ENCODE data around the gene CTSW. TPM values are rescaled to one million over a fixed set of nuclear protein-coding genes. Genes with fewer than 3 reads are reported as not detected.

Gene CTSW
- total and polyA plus RNA-seq, 7 donors = 0.08 to 0.91 (median 0.36) TPM

GRCh38 chr11:65858681-65859087, 21.0 kb upstream of the CTSW start:
- Histone ChIP-seq H3K4me3 (peak overlapping the region; percentile 100), H3K36me3 (ENCODE audit: insufficient read depth in 1 of 2, low read depth in 1 of 2) (peaks cover 7 to 47% of the 10 kb centered on the region in 2 donors), H3K27ac (peak overlapping the region; percentile 99), H3K4me1 (peaks cover 21% of the 10 kb centered on the region), H3K9me3 (no peaks in the 10 kb centered on the region), H3K27me3 (ENCODE audit: insufficient read depth in 3 of 3, low read length in 2 of 3) (no peaks in the 10 kb centered on the region)
- intact Hi-C loops (cut with DNase I) = no loop called here
- 1% methylated on average over 10 of the region's 10 CpGs for WGBS, 3 donors
- no peak for DNase-seq
- TF ChIP-seq, protein P1, sequence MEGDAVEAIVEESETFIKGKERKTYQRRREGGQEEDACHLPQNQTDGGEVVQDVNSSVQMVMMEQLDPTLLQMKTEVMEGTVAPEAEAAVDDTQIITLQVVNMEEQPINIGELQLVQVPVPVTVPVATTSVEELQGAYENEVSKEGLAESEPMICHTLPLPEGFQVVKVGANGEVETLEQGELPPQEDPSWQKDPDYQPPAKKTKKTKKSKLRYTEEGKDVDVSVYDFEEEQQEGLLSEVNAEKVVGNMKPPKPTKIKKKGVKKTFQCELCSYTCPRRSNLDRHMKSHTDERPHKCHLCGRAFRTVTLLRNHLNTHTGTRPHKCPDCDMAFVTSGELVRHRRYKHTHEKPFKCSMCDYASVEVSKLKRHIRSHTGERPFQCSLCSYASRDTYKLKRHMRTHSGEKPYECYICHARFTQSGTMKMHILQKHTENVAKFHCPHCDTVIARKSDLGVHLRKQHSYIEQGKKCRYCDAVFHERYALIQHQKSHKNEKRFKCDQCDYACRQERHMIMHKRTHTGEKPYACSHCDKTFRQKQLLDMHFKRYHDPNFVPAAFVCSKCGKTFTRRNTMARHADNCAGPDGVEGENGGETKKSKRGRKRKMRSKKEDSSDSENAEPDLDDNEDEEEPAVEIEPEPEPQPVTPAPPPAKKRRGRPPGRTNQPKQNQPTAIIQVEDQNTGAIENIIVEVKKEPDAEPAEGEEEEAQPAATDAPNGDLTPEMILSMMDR (IDR thresholded peaks at IDR 0.05) = no peak
- ATAC-seq = no peak

DNA sequence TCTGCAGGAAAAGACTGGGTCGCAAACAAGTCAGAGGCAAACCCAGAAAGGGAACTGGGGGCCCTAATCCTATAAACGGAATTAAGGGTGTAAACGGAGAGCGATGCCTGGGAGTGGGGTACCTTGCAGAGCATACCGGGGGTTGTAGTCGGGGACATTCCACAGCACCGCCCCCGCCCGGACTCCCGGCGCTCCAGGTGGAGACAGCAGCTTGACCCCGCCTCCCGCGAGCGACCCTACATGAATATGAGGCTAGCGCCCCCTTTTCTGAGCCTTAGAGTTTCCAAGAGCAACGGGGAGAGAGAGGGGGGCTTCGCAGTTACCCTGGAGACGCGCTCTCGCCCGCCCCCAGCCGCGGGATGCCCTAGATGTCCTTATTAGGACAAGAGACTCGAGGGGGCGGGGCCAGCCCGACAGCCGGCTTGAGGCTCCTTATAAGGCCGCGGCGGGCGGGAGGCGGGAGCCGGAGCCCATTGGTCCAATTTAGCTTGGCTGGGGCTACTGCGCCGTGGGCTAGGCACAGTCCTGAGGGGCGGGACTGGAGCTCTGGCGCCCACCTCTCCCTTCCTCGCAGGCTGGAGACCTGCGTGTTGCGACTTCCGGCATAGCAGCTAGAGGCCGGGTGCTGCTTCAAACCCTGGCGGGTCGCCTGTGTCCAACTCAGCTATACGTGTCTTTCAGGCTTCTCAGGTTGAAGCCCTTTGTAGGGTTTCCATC, 20.4 kb upstream of the CTSW start:
- 0 to 1% (median 0%) methylated on average over 43 to 46 of the region's 46 CpGs for WGBS, 3 donors
- H3K27ac ChIP-seq = peak overlapping the region; percentile 99
- peak; percentile 99 for DNase-seq
- no peaks in the 10 kb centered on the region for H3K27me3 ChIP-seq (ENCODE audit: insufficient read depth in 3 of 3, low read length in 2 of 3)
- peaks cover 3 to 47% of the 10 kb centered on the region in 2 donors for H3K36me3 ChIP-seq (ENCODE audit: insufficient read depth in 1 of 2, low read depth in 1 of 2)
- peak overlapping the region; percentile 100 for H3K4me3 ChIP-seq
- H3K9me3 ChIP-seq = no peaks in the 10 kb centered on the region
- peak; percentile 75 to 81 (median 76) for ATAC-seq
- TF ChIP-seq, protein P1 (IDR thresholded peaks at IDR 0.05) = no peak
- peaks cover 21% of the 10 kb centered on the region for H3K4me1 ChIP-seq
- intact Hi-C loops (cut with DNase I) = no loop called here

GRCh38 chr11:65859812-65860277, 19.8 kb upstream of the CTSW start:
- 0 to 1% (median 1%) methylated on average over 14 to 16 of the region's 16 CpGs for WGBS, 3 donors
- TF ChIP-seq, protein P1 (IDR thresholded peaks at IDR 0.05) = no peak
- peaks cover 21% of the 10 kb centered on the region for H3K4me1 ChIP-seq
- peak in 1 of 2 donors; percentile 72 for DNase-seq
- H3K36me3 ChIP-seq (ENCODE audit: insufficient read depth in 1 of 2, low read depth in 1 of 2) = peaks cover 0 to 47% of the 10 kb centered on the region in 2 donors
- peak overlapping the region; percentile 99 for H3K27ac ChIP-seq
- intact Hi-C loops (cut with DNase I) = loop anchor here in 1 of 2 donors (2.0 kb wide), 1 partner anchor 27 kb away; no protein-coding TSS in a partner anchor
- ATAC-seq = peak in 2 of 4 donors; percentile 1 to 13
- H3K9me3 ChIP-seq = no peaks in the 10 kb centered on the region
- peak overlapping the region; percentile 100 for H3K4me3 ChIP-seq
- no peaks in the 10 kb centered on the region for H3K27me3 ChIP-seq (ENCODE audit: insufficient read depth in 3 of 3, low read length in 2 of 3)

- Histone ChIP-seq H3K9me3 (no peaks in the 10 kb centered on the region), H3K27me3 (ENCODE audit: insufficient read depth in 3 of 3, low read length in 2 of 3) (no peaks in the 10 kb centered on the region), H3K27ac (peak within 1 kb of the TSS; percentile 99), H3K4me3 (peak within 1 kb of the TSS; percentile 100), H3K36me3 (ENCODE audit: insufficient read depth in 1 of 2, low read depth in 1 of 2) (peaks cover 0 to 47% of the 10 kb centered on the region in 2 donors), H3K4me1 (peaks cover 21% of the 10 kb centered on the region)
- 0% methylated on average over 65 to 78 of the region's 78 CpGs for WGBS, 3 donors
- DNase-seq (peak; percentile 97 to 98), ATAC-seq (peak; percentile 68 to 82 (median 73))
- TF ChIP-seq, protein P1 (IDR thresholded peaks at IDR 0.05) = peak; percentile 75
- intact Hi-C loops (cut with DNase I) = loop anchor here in 1 of 2 donors (2.0 kb wide), 1 partner anchor 26 kb away; no protein-coding TSS in a partner anchor
Measured at GRCh38 chr11:65860278-65861164, 19.1 kb upstream of the CTSW start, which contains the start of gene MUS81. MUS81 (plus strand) TSS chr11:65860433; CDS start chr11:65860754, 321 bp downstream.
